ENCODE data around the gene SHANK2.

The SHANK2 gene

GRCh38 chr11:71268706-71269321, 16.4 kb upstream of the SHANK2 start:
- DNase-seq = no peak

GRCh38 chr11:71267807-71268421, 15.5 kb upstream of the SHANK2 start:
- DNase-seq = no peak

GRCh38 chr11:71266114-71266833, 13.9 kb upstream of the SHANK2 start:
- no peak for DNase-seq

GRCh38 chr11:71265559-71266092, 13.2 kb upstream of the SHANK2 start:
- DNase-seq = no peak

- no peak for DNase-seq
These were observed 11.0 kb upstream of the SHANK2 start for GRCh38 chr11:71263386-71263785.

GRCh38 chr11:71255800-71256479, 3.6 kb upstream of the SHANK2 start:
- no peak for DNase-seq

GRCh38 chr11:71255323-71255722, 2.9 kb upstream of the SHANK2 start:
- no peak for DNase-seq

- DNase-seq = no peak
These were observed 1.4 kb upstream of the SHANK2 start for GRCh38 chr11:71253794-71254193.

GRCh38 chr11:71252770-71253730, 673 bp upstream of the SHANK2 start:
- no peak for DNase-seq

- no peak for DNase-seq
These were observed 562 bp downstream of the SHANK2 start for GRCh38 chr11:71251761-71252268.

GRCh38 chr11:71251151-71251721, 1.1 kb downstream of the SHANK2 start:
- no peak for DNase-seq

GRCh38 chr11:71250523-71251150, 1.7 kb downstream of the SHANK2 start:
- DNase-seq = no peak

- no peak for DNase-seq
These were observed 3.1 kb downstream of the SHANK2 start for GRCh38 chr11:71249301-71249700.

- no peak for DNase-seq
These were observed 3.7 kb downstream of the SHANK2 start for GRCh38 chr11:71248656-71249055.

GRCh38 chr11:71248251-71248570, 4.2 kb downstream of the SHANK2 start:
- no peak for DNase-seq

- no peak for DNase-seq
These were observed 4.7 kb downstream of the SHANK2 start for GRCh38 chr11:71247551-71248250.

- no peak for DNase-seq
These were observed 5.8 kb downstream of the SHANK2 start for GRCh38 chr11:71246559-71246958.

GRCh38 chr11:71245601-71246391, 6.6 kb downstream of the SHANK2 start:
- no peak for DNase-seq

GRCh38 chr11:71244116-71244810, 8.1 kb downstream of the SHANK2 start:
- no peak for DNase-seq

Measured in DMS153 (cell line).